Heart left ventricle (tissue), 13 donors: Measurements from ENCODE around the gene VWA5B1.

Source experiments
- CTCF ChIP-seq, 12 donors: fragments of 200-600 bp; sonication (generic) in 4 of 12; IDR thresholded peaks; one replicate each; pipeline versions ENCODE4 v1.5.0 to v1.8.0; 2018 to 2022; ENCODE audit warnings: antibody characterized with exemption in 12 of 12, mild to moderate bottlenecking in 5 of 12
- POLR2A ChIP-seq, 2 donors: fragments of 450-650 bp; IDR thresholded peaks; one replicate each; pipeline ENCODE4 v1.6.1; 2017; ENCODE audit warnings: antibody characterized with exemption in 2 of 2, mild to moderate bottlenecking in 2 of 2, moderate library complexity in 2 of 2
- donor health status: ischemic (EF 13 %, LVEDD 7.1; RV severe dilation, severe dysfunction).
- donor health status: DM: no; HTN: yes; CAD: no.
- donor health status: DM: no; HTN: no; CAD: no.
- donor health status: ischemic (EF 25% LVEDD 6.9; RV normal size, moderate dysfunction).
- donor health status: ischemic (EF 25% LVEDD 5.7; RV mildly dilated, moderate dysfunction).
- donor health status: ischemic (EF 35%, LVEDD 5.7; RV mildly dilated, moderate dysfunction).
- donor health status: nonischemic (EF 11% LVEDD 7.7; RV severe dilation, severe dysfunction).
- donor health status: DM: yes; HTN: yes; CAD: no.
- donor health status: PGD.
- donor health status: ischemic (EF 29% LVEDD 5.4; RV normal size, mild dysfunction).
- donor health status: nonischemic (EF 23%, LVEDD 6.1; RV moderate dilation, normal function).

GRCh38 chr1:20377516-20378270, 87.0 kb downstream of the VWA5B1 start:
- TF ChIP-seq POLR2A (IDR thresholded peaks at IDR 0.05) = no peak
- no peak for TF ChIP-seq CTCF (IDR thresholded peaks at IDR 0.05)
